HG02870 (cell line): ENCODE results near the gene MAP2K6.
"Not testable (repeated sequence)": the region's sequence is repeated elsewhere in the genome, so short reads cannot be mapped to it uniquely, and the experiment has no call there.

Experiments used
- ATAC-seq: cut with Tn5 transposase; IDR thresholded peaks from one replicate; pipeline ENCODE4 v1.9.1; 2021; ENCODE audit warnings: mild to moderate bottlenecking, moderate library complexity; ENCODE audit not compliant: unreplicated experiment

The MAP2K6 gene

DNA sequence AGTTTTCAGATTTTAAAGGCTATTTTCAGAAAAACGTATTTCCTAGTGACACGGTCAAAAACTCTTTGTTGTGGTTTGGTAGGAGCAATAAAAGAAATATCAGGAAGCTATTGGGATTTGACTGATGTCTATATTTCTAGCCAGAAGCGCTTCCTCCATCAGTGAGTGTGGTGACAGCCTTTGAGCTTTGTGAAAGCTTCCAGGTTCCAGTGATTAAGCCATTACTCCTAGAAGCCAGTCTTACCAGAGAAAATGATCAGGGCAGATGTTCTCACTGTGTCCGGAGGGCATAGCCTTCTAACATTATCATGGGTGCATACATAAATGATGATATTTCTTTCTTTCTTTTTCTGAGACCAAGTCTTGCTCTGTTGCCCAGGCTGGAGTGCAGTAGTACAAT is 39.6 kb downstream of the MAP2K6 start:
- no peak for ATAC-seq

- ATAC-seq: no peak
These were observed 40.5 kb downstream of the MAP2K6 start for GRCh38 chr17:69455040-69455439.

GRCh38 chr17:69457603-69458002 is 43.1 kb downstream of the MAP2K6 start:
- no peak for ATAC-seq

DNA sequence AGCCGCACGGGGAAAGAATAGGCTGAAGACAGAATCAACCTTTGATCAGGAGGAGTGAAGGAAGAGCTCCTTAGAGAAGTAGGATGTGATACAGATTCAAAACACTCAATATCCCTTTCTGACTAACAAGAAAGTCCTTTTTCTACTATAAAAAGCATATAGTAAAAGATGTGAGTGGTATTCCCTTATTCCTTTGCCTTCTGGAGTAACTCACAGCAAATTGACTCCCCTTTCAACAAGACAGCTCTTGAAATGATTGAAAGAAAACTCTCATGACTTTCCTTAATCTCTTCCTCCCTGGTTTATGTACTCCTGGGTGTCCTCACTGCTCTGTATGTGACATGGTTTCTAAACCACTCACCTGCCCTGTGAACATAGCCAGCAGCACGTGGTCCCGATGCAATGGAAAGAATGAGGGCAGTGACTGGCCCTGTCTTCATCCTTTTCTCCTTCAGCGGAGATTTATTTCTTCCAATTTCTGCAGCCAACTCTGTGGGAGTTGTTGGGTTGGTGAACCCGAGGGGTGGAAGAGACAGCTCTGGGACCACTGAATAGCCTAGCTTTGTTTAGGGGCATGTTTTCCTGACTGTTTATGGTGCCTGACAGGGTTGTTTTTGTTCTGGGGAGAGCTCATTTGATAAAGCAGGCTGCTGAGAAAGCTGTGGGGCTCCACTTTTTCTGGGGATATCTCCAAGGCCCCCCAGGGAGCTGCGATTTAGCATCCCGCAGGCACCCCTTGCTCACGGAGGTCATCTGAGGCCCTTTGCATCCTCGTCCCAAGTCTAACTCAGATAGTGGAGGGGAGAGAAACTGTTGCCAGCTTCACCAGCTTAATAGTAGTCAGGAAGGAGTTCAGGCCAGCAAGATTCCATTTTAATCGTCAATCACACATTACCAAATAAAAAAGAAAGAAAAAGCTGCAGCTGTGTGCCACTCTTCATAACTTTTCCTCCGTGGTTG is 46.7 kb downstream of the MAP2K6 start:
- no peak for ATAC-seq

- no peak for ATAC-seq
These were observed 47.5 kb downstream of the MAP2K6 start for GRCh38 chr17:69461951-69462369.

DNA sequence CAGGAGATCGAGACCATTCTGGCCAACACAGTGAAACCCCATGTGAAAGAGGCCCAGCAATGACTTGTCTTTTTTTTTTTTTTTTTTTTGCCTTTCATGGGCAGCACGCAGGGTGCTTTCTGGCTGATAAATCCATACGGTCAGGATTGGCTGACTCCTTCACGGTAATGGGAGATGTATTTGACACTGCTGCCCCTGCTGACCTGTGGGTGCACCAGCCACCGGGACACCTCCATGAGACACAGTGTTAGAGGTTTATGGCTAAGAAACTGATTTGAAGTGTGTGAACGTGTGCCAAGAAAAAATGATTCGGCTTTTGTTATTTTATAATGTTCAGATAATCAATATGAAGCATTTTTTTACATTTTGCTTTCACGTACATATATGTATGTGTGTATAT is 48.4 kb downstream of the MAP2K6 start:
- ATAC-seq: no peak

- ATAC-seq: no peak
These were observed 52.0 kb downstream of the MAP2K6 start for GRCh38 chr17:69466451-69466850.

- no peak for ATAC-seq
These were observed 52.6 kb downstream of the MAP2K6 start for GRCh38 chr17:69466905-69467667.

DNA sequence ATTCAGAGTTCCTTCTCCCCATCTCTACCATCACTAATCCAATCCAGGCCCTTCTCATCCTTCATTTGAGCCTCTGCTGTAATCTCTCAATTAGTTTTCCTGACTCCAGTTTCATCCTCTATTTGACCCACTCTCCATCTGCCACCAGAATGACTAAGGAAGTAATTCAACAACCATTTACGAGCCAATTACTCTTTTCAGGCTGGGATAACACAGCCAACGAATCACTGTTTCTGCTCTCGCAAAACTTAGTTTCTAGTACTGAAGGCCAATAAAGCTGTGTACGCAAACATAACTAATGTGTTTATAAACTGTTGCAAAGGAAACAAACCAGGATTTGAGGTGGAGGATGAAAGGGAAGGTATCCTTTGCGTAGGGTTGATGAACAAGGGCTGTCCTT is 53.7 kb downstream of the MAP2K6 start:
- ATAC-seq: no peak

- ATAC-seq: no peak
These were observed 56.2 kb downstream of the MAP2K6 start for GRCh38 chr17:69470702-69471101.

- no peak for ATAC-seq
These were observed 56.9 kb downstream of the MAP2K6 start for GRCh38 chr17:69471406-69471805.

GRCh38 chr17:69473841-69474831 is 59.6 kb downstream of the MAP2K6 start:
- ATAC-seq: no peak

DNA sequence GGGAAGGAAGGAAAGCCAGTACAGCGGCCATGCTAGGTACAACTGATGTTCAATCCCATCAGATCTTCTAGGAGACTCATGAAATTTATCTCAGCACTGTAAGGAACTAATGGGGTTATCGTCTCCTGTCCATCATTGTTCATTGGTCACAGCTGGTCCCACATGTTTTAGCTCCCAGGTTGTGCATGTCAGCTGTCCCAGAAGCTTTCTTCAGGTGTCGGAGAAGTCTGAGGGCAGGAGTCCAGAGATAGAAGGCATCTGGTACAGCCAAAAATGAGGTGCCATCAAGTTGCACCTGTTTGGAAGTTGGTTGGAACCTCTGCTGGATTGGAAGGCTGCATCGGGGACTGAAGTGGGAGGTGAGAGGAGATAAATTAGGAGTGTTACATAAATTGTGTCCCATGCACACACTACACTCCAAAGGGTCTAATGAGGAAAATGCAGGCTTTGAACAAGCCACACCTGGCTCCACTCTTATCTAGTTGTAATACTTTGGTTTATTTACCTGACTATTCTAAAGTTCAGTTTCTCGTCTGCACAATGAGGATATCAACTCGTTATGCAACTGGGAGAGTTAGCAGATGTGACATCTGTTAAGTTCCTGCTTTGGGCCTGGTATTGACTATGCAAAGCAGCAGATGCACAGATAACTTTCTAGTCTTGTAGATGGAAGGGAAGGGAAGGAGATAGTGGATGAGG is 62.9 kb downstream of the MAP2K6 start:
- ATAC-seq: no peak

DNA sequence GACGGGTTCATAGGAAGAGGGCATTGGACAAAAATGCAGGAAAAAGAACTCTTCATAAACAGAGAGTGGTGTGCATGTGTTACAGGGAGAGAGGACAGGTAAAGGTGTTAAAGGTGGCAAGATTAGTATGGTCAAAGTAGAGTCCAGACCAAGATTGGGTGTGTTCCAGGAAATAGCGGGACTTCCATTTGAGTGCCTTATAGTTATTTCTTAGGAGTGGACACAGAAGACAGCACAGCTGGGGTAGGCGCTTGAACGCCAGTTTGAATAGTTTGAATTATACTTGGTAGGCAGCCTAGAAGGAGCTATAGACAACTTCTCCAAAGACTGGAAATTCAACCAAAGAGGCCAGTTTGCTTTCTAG is 63.4 kb downstream of the MAP2K6 start:
- ATAC-seq: no peak

DNA sequence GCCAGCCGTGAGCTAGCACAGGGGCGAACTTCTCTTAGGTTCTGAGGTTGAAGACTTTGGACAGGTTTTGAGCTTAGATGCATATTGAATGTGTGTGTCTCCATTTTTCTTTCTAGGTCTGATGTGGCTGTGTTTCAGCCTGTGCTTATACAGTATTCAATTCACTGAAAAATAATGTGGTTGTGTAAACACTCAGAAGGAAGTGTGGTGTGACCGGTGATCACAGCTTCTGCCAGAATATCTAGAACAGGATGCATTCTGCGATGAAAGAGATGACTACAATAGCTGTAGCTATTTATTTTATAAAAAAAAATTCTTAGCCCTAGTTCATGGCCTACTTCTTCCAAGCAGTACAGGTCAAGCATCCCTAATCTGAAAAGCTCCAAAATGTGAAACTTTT is 64.4 kb downstream of the MAP2K6 start:
- ATAC-seq: no peak

- not testable (repeated sequence) for ATAC-seq
These were observed 65.3 kb downstream of the MAP2K6 start for GRCh38 chr17:69479756-69480155.

- no peak for ATAC-seq
These were observed 65.7 kb downstream of the MAP2K6 start for GRCh38 chr17:69480245-69480644.

- no peak for ATAC-seq
These were observed 70.8 kb downstream of the MAP2K6 start for GRCh38 chr17:69485251-69485661.

DNA sequence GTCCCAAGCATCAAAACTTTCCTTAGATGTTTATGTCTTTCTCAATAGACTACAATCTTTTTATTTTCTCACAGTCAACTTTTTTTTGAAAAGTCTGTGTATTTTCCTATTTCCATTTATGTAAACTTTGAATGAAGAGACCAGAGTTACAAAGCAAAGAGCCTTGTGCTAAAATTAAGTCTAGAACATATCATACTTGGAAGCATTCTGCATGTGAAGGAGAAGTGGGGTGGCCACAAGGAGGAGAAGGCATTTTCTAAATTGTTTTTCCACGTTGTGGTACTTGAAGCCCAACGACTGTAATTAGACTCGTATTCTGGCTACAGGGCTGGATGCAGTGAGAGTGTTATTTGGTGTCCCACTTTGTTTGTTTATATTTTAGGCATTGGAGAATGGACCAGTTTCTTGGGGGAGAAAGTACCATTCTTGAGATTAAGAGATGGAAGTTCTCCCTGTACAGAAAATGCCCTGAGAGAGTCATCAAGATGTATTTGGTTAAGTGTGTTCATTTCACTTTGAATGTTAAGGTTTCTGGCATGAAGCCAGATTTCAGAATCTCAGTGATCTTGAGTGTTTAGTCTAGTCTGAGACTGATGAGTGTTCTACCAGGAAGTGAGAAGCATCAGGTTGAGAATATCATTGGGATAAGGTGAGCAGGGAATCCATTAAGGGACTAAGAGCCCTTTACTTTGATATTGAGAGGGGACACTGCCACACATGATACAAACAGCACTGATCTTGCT is 71.6 kb downstream of the MAP2K6 start:
- no peak for ATAC-seq
